B cell (primary cell): Measurements from ENCODE around the gene PPTC7. TPM values are rescaled to one million over a fixed set of nuclear protein-coding genes. Genes with fewer than 3 reads are reported as not detected.

Source experiments
- ATAC-seq: fragments of 200-7000 bp; cut with Tn5 transposase; one replicate; pipeline ENCODE4 v1.10.0; 2021; ENCODE audit warnings: low read depth, mild to moderate bottlenecking, moderate number of reproducible peaks, moderate library complexity
- CTCF ChIA-PET: fragments of 350-600 bp; sonication (Branson Sonifier 250); formaldehyde crosslinking; loops from one replicate; lab custom pipeline; 2021; ENCODE audit warnings: antibody characterized with exemption, inconsistent platforms; lab: Charles Lee
- POLR2A ChIA-PET: fragments of 350-600 bp; sonication (Branson Sonifier 250); formaldehyde crosslinking; loops from one replicate; lab custom pipeline; 2021; ENCODE audit warnings: antibody characterized with exemption; lab: Charles Lee
- DNase-seq: peaks from one replicate; pipeline ENCODE4 v3.0.0; 2013
- H2AFZ ChIP-seq: 2 replicates; pipeline ENCODE4 v1.6.1; 2012; ENCODE audit warnings: mild to moderate bottlenecking, low read depth, low read length; ENCODE audit not compliant: insufficient read depth, poor library complexity, severe bottlenecking
- H3K27ac ChIP-seq, 2 donors: 1 replicate in 1 of 2; 2 replicates in 1 of 2; pipeline ENCODE4 v1.5.1; 2012 to 2013; ENCODE audit warnings: low read length in 2 of 2, mild to moderate bottlenecking in 2 of 2, moderate library complexity in 1 of 2
- H3K27me3 ChIP-seq, 4 experiments: fragments of 200-600 bp in 1 of 4; sonication (generic) in 1 of 4; replicated peaks in 1 of 4; 1 replicate in 2 of 4; 2 replicates in 2 of 4; pipeline versions ENCODE4 v1.6.1 to v1.7.0; 2013 to 2016; ENCODE audit warnings: low read length in 3 of 4, mild to moderate bottlenecking in 2 of 4, mixed read lengths in 1 of 4, moderate library complexity in 1 of 4; ENCODE audit not compliant: insufficient read depth in 4 of 4, control insufficient read depth in 3 of 4; ENCODE audit errors: control extremely low read depth in 1 of 4
- H3K36me3 ChIP-seq, 2 experiments: replicated peaks in 1 of 2; 1 replicate in 1 of 2; 2 replicates in 1 of 2; pipeline versions ENCODE4 v1.6.1 to v1.7.1; 2013; ENCODE audit warnings: low read length in 1 of 2; ENCODE audit not compliant: insufficient read depth in 2 of 2, control insufficient read depth in 1 of 2; ENCODE audit errors: control extremely low read depth in 1 of 2, extremely low read depth in 1 of 2
- H3K4me1 ChIP-seq, 2 donors: fragments of 200-600 bp in 1 of 2; sonication (generic) in 1 of 2; 1 replicate in 1 of 2; 2 replicates in 1 of 2; pipeline versions ENCODE4 v1.5.1 to v1.6.1; 2013 to 2017; ENCODE audit warnings: low read length in 2 of 2; ENCODE audit not compliant: control insufficient read depth in 2 of 2, insufficient read depth in 2 of 2
- H3K4me2 ChIP-seq: replicated peaks from 2 replicates; pipeline ENCODE3; 2012; ENCODE audit warnings: mild to moderate bottlenecking, low read depth, low read length; ENCODE audit not compliant: poor library complexity, severe bottlenecking
- H3K4me3 ChIP-seq, 5 experiments: fragments of 200-600 bp in 1 of 5; sonication (generic) in 1 of 5; 1 replicate in 3 of 5; 2 replicates in 2 of 5; pipeline versions ENCODE4 v1.5.1 to v1.7.0; 2011 to 2016; ENCODE audit warnings: low read length in 4 of 5, mild to moderate bottlenecking in 4 of 5, low read depth in 2 of 5, control low read depth in 1 of 5, moderate library complexity in 1 of 5; ENCODE audit not compliant: insufficient read depth in 1 of 5; ENCODE audit errors: control extremely low read depth in 1 of 5, extremely low read depth in 1 of 5
- H3K79me2 ChIP-seq: fragments of 200-600 bp; sonication (generic); one replicate; pipeline ENCODE4 v1.6.0; 2016; ENCODE audit warnings: low read length; ENCODE audit not compliant: control insufficient read depth, insufficient read depth
- H3K9ac ChIP-seq: fragments of 200-600 bp; sonication (generic); 2 replicates; pipeline ENCODE4 v1.6.1; 2017; ENCODE audit warnings: mild to moderate bottlenecking, low read length, moderate library complexity
- H3K9me3 ChIP-seq, 3 donors: one replicate each; pipeline versions ENCODE4 v1.6.1 to v1.7.1; 2013; ENCODE audit warnings: low read length in 2 of 3; ENCODE audit not compliant: control insufficient read depth in 2 of 3, insufficient read depth in 1 of 3; ENCODE audit errors: control extremely low read depth in 1 of 3
- H4K20me1 ChIP-seq: 2 replicates; pipeline ENCODE4 v1.6.0; 2012; ENCODE audit warnings: mild to moderate bottlenecking, low read length; ENCODE audit not compliant: insufficient read depth, control insufficient read depth, poor library complexity, severe bottlenecking
- H3K27ac Mint-ChIP-seq: one replicate; pipeline ENCODE4 v1.8.0; 2021; ENCODE audit warnings: mixed read lengths
- H3K27me3 Mint-ChIP-seq: one replicate; pipeline ENCODE4 v1.8.0; 2021; ENCODE audit warnings: mixed read lengths
- H3K4me1 Mint-ChIP-seq: one replicate; pipeline ENCODE4 v1.8.0; 2021; ENCODE audit warnings: mixed read lengths
- H3K4me3 Mint-ChIP-seq: one replicate; pipeline ENCODE4 v1.8.0; 2021; ENCODE audit warnings: mixed read lengths
- H3K9me3 Mint-ChIP-seq: one replicate; pipeline ENCODE4 v1.8.0; 2022; ENCODE audit warnings: mixed read lengths; ENCODE audit not compliant: insufficient read depth
- EZH2 ChIP-seq: IDR thresholded peaks from 2 replicates; pipeline ENCODE4 v1.6.1; 2012; ENCODE audit warnings: borderline replicate concordance, low read depth, mild to moderate bottlenecking, moderate library complexity, low read length; ENCODE audit not compliant: insufficient read depth, poor library complexity, severe bottlenecking
- WGBS: methylation state at CpG from one replicate; pipeline ENCODE4 v1.1.5; 2013; ENCODE audit warnings: missing lambda C conversion rate; ENCODE audit not compliant: insufficient coverage; 5-methylcytosine and 5-hydroxymethylcytosine counted together
- intact Hi-C: fragments of 100-400 bp; cut with micrococcal nuclease; formaldehyde crosslinking; loops from one replicate; pipeline ENCODE4 v1.10.0; 2022
- polyA plus RNA-seq: library from polyadenylated mRNA; depleted of rRNA; stranded (reverse); fragments of >200 nt; gene quantifications from 2 replicates; pipeline ENCODE4 v1.2.3, GENCODE V29; 2012
- total RNA-seq, 2 donors: library from RNA; stranded (reverse); fragments of 120-200 nt in 1 of 2; gene quantifications; 1 replicate in 1 of 2; 2 replicates in 1 of 2; pipeline versions ENCODE4 v1.2.3 to v1.2.4, GENCODE V29; 2013 to 2022
- TF ChIP-seq, protein P1 (sequence below): fragments of 200-600 bp; IDR thresholded peaks from one replicate; pipeline ENCODE4 v1.8.0; 2022; ENCODE audit warnings: antibody characterized with exemption, mild to moderate bottlenecking

Gene PPTC7
- total and polyA plus RNA-seq, 2 donors (not counting 1 experiment from before 2014, with no cell fraction given) = 20.7 to 44.9 TPM

DNA sequence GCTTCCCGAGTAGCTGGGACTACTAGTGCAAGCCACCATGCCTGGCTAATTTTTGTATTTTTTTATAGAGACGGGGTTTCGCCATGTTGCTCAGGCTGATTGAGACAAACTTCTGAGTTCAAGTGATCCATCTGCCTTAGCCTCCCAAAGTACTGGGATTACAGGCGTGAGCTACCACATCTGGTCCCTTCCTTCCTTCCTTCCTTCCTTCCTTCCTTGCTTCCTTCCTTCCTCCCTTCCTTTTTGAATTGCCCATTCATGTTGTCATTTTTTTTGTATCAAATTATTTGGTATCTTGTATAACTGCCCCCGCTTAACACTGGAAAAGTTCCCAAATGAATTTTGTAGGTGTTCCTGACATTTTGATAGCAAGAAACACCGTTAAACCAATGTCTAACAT lies 69.3 kb downstream of the PPTC7 start:
- no peak overlapping the region for H3K4me3 ChIP-seq
- H3K9ac ChIP-seq = no peak overlapping the region
- no peaks in the 10 kb centered on the region for H3K4me1 ChIP-seq
- POLR2A ChIA-PET = interaction anchor here (0.7 kb wide), 1 partner anchor 19 kb away, joined by 3 read pairs; no protein-coding TSS in a partner anchor
- H3K27ac Mint-ChIP-seq = no peak overlapping the region
- no peak overlapping the region for H3K27ac ChIP-seq
- H3K27me3 Mint-ChIP-seq = no peaks in the 10 kb centered on the region
- ATAC-seq (no peak), DNase-seq (no peak)
- H3K79me2 ChIP-seq = no peaks in the 10 kb centered on the region
- H3K27me3 ChIP-seq = no peaks in the 10 kb centered on the region
- H3K9me3 ChIP-seq = no peaks in the 10 kb centered on the region
- no peaks in the 10 kb centered on the region for H4K20me1 ChIP-seq
- H2AFZ ChIP-seq = no peak overlapping the region
- no peak overlapping the region for H3K4me3 Mint-ChIP-seq
- WGBS = 73% methylated on average over 3 of the region's 6 CpGs
- TF ChIP-seq EZH2 = no peak
- TF ChIP-seq, protein P1, sequence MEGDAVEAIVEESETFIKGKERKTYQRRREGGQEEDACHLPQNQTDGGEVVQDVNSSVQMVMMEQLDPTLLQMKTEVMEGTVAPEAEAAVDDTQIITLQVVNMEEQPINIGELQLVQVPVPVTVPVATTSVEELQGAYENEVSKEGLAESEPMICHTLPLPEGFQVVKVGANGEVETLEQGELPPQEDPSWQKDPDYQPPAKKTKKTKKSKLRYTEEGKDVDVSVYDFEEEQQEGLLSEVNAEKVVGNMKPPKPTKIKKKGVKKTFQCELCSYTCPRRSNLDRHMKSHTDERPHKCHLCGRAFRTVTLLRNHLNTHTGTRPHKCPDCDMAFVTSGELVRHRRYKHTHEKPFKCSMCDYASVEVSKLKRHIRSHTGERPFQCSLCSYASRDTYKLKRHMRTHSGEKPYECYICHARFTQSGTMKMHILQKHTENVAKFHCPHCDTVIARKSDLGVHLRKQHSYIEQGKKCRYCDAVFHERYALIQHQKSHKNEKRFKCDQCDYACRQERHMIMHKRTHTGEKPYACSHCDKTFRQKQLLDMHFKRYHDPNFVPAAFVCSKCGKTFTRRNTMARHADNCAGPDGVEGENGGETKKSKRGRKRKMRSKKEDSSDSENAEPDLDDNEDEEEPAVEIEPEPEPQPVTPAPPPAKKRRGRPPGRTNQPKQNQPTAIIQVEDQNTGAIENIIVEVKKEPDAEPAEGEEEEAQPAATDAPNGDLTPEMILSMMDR = no peak
- intact Hi-C loops = loop anchor here (2.0 kb wide), 1 partner anchor 57 kb away; no protein-coding TSS in a partner anchor
- no peaks in the 10 kb centered on the region for H3K9me3 Mint-ChIP-seq
- H3K36me3 ChIP-seq = no peaks in the 10 kb centered on the region
- CTCF ChIA-PET = interaction anchor here (0.6 to 8.2 kb wide), 17 partner anchors 10 to 374 kb away, joined by 3 to 138 read pairs (median 6); partner anchors contain the start of genes ARPC3 and RAD9B
- no peak overlapping the region for H3K4me2 ChIP-seq
- no peaks in the 10 kb centered on the region for H3K4me1 Mint-ChIP-seq

GRCh38 chr12:110508071-110508586 lies 75.0 kb downstream of the PPTC7 start:
- Mint-ChIP-seq H3K4me3 (no peak overlapping the region), H3K27me3 (no peaks in the 10 kb centered on the region), H3K4me1 (no peaks in the 10 kb centered on the region), H3K9me3 (no peaks in the 10 kb centered on the region), H3K27ac (no peak overlapping the region)
- H3K4me1 ChIP-seq = no peaks in the 10 kb centered on the region
- H3K4me2 ChIP-seq = no peak overlapping the region
- H3K27ac ChIP-seq = no peak overlapping the region
- H3K36me3 ChIP-seq = no peaks in the 10 kb centered on the region
- H3K79me2 ChIP-seq = no peaks in the 10 kb centered on the region
- no peak overlapping the region for H2AFZ ChIP-seq
- ATAC-seq (no peak), DNase-seq (no peak)
- no CpG with 5 or more reads among the region's 4 CpGs for WGBS
- no peaks in the 10 kb centered on the region for H3K27me3 ChIP-seq
- no peaks in the 10 kb centered on the region for H3K9me3 ChIP-seq
- TF ChIP-seq, protein P1 = no peak
- no peak for TF ChIP-seq EZH2
- H4K20me1 ChIP-seq = no peaks in the 10 kb centered on the region
- CTCF ChIA-PET = interaction anchor here (1.4 to 1.8 kb wide), 4 partner anchors 25 to 57 kb away, joined by 3 to 6 read pairs (median 4); partner anchors contain the start of gene FAM216A
- intact Hi-C loops = no loop called here
- POLR2A ChIA-PET = no interaction called here
- H3K4me3 ChIP-seq = no peak overlapping the region
- H3K9ac ChIP-seq = no peak overlapping the region
